Mesenchymal stem cell (in vitro differentiated cells and primary cell): ENCODE data around the gene NCAPG. TPM values are rescaled to one million over a fixed set of nuclear protein-coding genes. Genes with fewer than 3 reads are reported as not detected.

Experiments used
- DNase-seq: peaks from one replicate; pipeline ENCODE4 v3.0.0-alpha.2; 2013
- H2AFZ ChIP-seq: one replicate; pipeline ENCODE4 v1.6.1; 2013; ENCODE audit warnings: low read depth, mild to moderate bottlenecking, control low read depth, inconsistent platforms, low read length, moderate library complexity
- H2AK5ac ChIP-seq: 2 replicates; pipeline ENCODE4 v1.6.1; 2013; ENCODE audit warnings: low read length, moderate library complexity, mild to moderate bottlenecking, inconsistent platforms; ENCODE audit not compliant: severe bottlenecking
- H2BK120ac ChIP-seq: one replicate; pipeline ENCODE4 v1.6.1; 2013; ENCODE audit warnings: low read depth, mild to moderate bottlenecking, inconsistent platforms, low read length, moderate library complexity
- H2BK12ac ChIP-seq, 2 experiments: one replicate each; pipeline ENCODE4 v1.6.1; 2013; ENCODE audit warnings: inconsistent platforms in 2 of 2, low read length in 2 of 2, mild to moderate bottlenecking in 2 of 2, moderate library complexity in 2 of 2, control low read depth in 1 of 2
- H2BK15ac ChIP-seq: one replicate; pipeline ENCODE4 v1.6.1; 2013; ENCODE audit warnings: mild to moderate bottlenecking, low read depth, inconsistent platforms; ENCODE audit not compliant: poor library complexity, severe bottlenecking
- H2BK5ac ChIP-seq: 2 replicates; pipeline ENCODE4 v1.6.1; 2013; ENCODE audit warnings: low read depth, mild to moderate bottlenecking, low read length, control low read depth, inconsistent platforms; ENCODE audit not compliant: poor library complexity, severe bottlenecking
- H3K14ac ChIP-seq, 2 experiments: one replicate each; pipeline ENCODE4 v1.6.1; 2013; ENCODE audit warnings: inconsistent platforms in 2 of 2, low read length in 2 of 2, control low read depth in 1 of 2, mild to moderate bottlenecking in 1 of 2, moderate library complexity in 1 of 2
- H3K18ac ChIP-seq, 2 experiments: one replicate each; pipeline ENCODE4 v1.6.1; 2013; ENCODE audit warnings: inconsistent platforms in 2 of 2, low read length in 2 of 2, control low read depth in 1 of 2, low read depth in 1 of 2, mild to moderate bottlenecking in 1 of 2
- H3K23ac ChIP-seq, 2 experiments: one replicate each; pipeline ENCODE4 v1.6.1; 2013; ENCODE audit warnings: inconsistent platforms in 2 of 2, low read length in 2 of 2, mild to moderate bottlenecking in 2 of 2, moderate library complexity in 2 of 2, control low read depth in 1 of 2
- H3K27ac ChIP-seq: 2 replicates; pipeline ENCODE4 v1.5.1; 2013; ENCODE audit warnings: mild to moderate bottlenecking, moderate library complexity, low read length, control low read depth, inconsistent platforms; ENCODE audit not compliant: poor library complexity, severe bottlenecking
- H3K27me3 ChIP-seq, 2 experiments: 2 replicates each; pipeline versions ENCODE4 v1.6.1 to v1.7.0; 2013; ENCODE audit warnings: low read length in 2 of 2, mild to moderate bottlenecking in 2 of 2, moderate library complexity in 2 of 2, control low read depth in 1 of 2, inconsistent platforms in 1 of 2; ENCODE audit not compliant: control insufficient read depth in 1 of 2, insufficient read depth in 1 of 2
- H3K36me3 ChIP-seq, 2 experiments: 2 replicates each; pipeline versions ENCODE4 v1.6.1 to v1.7.0; 2013; ENCODE audit warnings: low read length in 2 of 2, control low read depth in 1 of 2, inconsistent platforms in 1 of 2, low read depth in 1 of 2, mild to moderate bottlenecking in 1 of 2; ENCODE audit not compliant: insufficient read depth in 2 of 2, control insufficient read depth in 1 of 2
- H3K4ac ChIP-seq, 2 experiments: one replicate each; pipeline ENCODE4 v1.6.1; 2013; ENCODE audit warnings: inconsistent platforms in 2 of 2, low read length in 2 of 2, mild to moderate bottlenecking in 2 of 2, moderate library complexity in 2 of 2, control low read depth in 1 of 2, low read depth in 1 of 2
- H3K4me1 ChIP-seq: 2 replicates; pipeline ENCODE4 v1.6.1; 2013; ENCODE audit warnings: low read depth, low read length, control low read depth; ENCODE audit not compliant: control insufficient read depth, insufficient read depth
- H3K4me2 ChIP-seq: 2 replicates; pipeline ENCODE4 v1.6.1; 2013; ENCODE audit warnings: low read length, mild to moderate bottlenecking, inconsistent platforms; ENCODE audit not compliant: poor library complexity, severe bottlenecking
- H3K4me3 ChIP-seq, 2 experiments: 2 replicates each; pipeline versions ENCODE4 v1.5.1 to v1.7.0; 2013; ENCODE audit warnings: low read length in 2 of 2, mild to moderate bottlenecking in 2 of 2, control low read depth in 1 of 2, low read depth in 1 of 2; ENCODE audit not compliant: insufficient read depth in 1 of 2
- H3K79me1 ChIP-seq: replicated peaks from 2 replicates; pipeline ENCODE4 v1.6.1; 2013; ENCODE audit warnings: mild to moderate bottlenecking, control low read depth, low read length, inconsistent platforms; ENCODE audit not compliant: poor library complexity, severe bottlenecking
- H3K9ac ChIP-seq: 2 replicates; pipeline ENCODE4 v1.7.0; 2013; ENCODE audit warnings: mild to moderate bottlenecking, low read length, moderate library complexity
- H3K9me3 ChIP-seq: 2 replicates; pipeline ENCODE4 v1.7.0; 2013; ENCODE audit warnings: mild to moderate bottlenecking, low read length; ENCODE audit not compliant: control insufficient read depth
- H4K8ac ChIP-seq: one replicate; pipeline ENCODE4 v1.6.1; 2013; ENCODE audit warnings: inconsistent platforms, mild to moderate bottlenecking, low read length, moderate library complexity
- H4K91ac ChIP-seq: one replicate; pipeline ENCODE4 v1.6.1; 2013; ENCODE audit warnings: mild to moderate bottlenecking, low read length, inconsistent platforms
- WGBS: methylation state at CpG from one replicate; pipeline ENCODE4 v1.1.7; 2013; ENCODE audit warnings: mixed read lengths; 5-methylcytosine and 5-hydroxymethylcytosine counted together
- polyA plus RNA-seq, 2 experiments: library from polyadenylated mRNA; stranded (reverse); fragments of 200-250 nt; gene quantifications; one replicate each; pipeline ENCODE4 v1.2.3, GENCODE V29; 2013

Gene NCAPG, protein sequence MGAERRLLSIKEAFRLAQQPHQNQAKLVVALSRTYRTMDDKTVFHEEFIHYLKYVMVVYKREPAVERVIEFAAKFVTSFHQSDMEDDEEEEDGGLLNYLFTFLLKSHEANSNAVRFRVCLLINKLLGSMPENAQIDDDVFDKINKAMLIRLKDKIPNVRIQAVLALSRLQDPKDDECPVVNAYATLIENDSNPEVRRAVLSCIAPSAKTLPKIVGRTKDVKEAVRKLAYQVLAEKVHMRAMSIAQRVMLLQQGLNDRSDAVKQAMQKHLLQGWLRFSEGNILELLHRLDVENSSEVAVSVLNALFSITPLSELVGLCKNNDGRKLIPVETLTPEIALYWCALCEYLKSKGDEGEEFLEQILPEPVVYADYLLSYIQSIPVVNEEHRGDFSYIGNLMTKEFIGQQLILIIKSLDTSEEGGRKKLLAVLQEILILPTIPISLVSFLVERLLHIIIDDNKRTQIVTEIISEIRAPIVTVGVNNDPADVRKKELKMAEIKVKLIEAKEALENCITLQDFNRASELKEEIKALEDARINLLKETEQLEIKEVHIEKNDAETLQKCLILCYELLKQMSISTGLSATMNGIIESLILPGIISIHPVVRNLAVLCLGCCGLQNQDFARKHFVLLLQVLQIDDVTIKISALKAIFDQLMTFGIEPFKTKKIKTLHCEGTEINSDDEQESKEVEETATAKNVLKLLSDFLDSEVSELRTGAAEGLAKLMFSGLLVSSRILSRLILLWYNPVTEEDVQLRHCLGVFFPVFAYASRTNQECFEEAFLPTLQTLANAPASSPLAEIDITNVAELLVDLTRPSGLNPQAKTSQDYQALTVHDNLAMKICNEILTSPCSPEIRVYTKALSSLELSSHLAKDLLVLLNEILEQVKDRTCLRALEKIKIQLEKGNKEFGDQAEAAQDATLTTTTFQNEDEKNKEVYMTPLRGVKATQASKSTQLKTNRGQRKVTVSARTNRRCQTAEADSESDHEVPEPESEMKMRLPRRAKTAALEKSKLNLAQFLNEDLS
- polyA plus RNA-seq (2013, experiment 1 of 2): 4.4 TPM
- 4.3 TPM for polyA plus RNA-seq (2013, experiment 2 of 2)

DNA sequence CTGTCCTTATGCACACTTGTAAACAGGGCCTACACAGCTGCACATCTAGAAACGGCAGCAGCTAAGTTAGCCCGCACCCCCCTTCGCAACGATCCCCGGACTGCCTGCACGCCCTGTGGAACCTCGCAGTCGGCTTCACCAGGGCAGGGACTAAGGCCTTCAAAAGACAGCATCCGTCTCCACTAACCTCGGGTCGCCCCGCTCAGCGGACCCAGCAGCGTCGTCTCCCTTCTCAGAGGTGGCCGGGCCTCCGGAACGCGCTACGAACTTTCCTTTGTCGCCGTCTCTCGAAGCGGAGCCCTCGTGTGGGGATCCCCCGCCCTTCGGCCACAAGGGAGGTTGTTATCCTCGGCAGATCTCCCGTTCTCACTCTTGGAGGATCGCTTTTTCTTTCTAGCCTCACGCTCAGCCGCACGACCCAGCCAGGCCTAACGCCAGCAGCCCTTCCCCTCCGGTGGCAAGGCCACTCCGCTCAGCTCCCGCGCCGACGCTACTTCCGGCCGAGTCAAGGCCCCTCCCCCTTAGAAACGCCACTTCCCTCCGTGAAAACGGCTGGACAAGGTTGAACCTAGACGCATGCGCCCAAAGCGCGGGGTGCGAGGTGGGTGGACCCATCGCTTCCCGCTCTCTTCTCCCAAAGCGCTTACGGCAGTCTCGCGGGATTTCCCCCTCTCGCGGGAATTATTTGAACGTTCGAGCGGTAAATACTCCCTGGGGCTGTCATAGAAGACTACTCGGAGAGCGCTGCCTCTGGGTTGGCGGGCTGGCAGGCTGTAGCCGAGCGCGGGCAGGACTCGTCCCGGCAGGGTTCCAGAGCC, at the start of gene NCAPG, which contains the start of gene DCAF16:
NCAPG (plus strand) TSS at position 720 of the 818 bp plus-strand sequence. CDS start 99 bp downstream, outside the sequence.
DCAF16 (minus strand) TSS at position 498 of the 818 bp plus-strand sequence. CDS start 6,616 bp downstream, outside the sequence.
- Histone ChIP-seq H3K4me2 (peak within 1 kb of the TSS; percentile 78), H4K8ac (peak within 1 kb of the TSS; percentile 66), H2BK12ac (no peak within 1 kb of the TSS), H3K27me3 (no peaks in the 10 kb centered on the region), H2AK5ac (no peak within 1 kb of the TSS), H2BK15ac (peak within 1 kb of the TSS; percentile 55), H2BK120ac (no peak within 1 kb of the TSS), H4K91ac (no peak within 1 kb of the TSS), H3K4me3 (peak within 1 kb of the TSS; percentile 88 to 98), H3K79me1 (no peaks in the 10 kb centered on the region), H3K18ac (peak within 1 kb of the TSS; percentile 84 to 89), H2AFZ (peak within 1 kb of the TSS; percentile 83), H2BK5ac (peak within 1 kb of the TSS; percentile 57), H3K4ac (peak within 1 kb of the TSS in 1 of 2 experiments; percentile 76), H3K23ac (peak within 1 kb of the TSS in 1 of 2 experiments; percentile 23), H3K14ac (peak within 1 kb of the TSS in 1 of 2 experiments; percentile 82), H3K9me3 (no peaks in the 10 kb centered on the region), H3K36me3 (peaks cover 0 to 4% of the 10 kb centered on the region in 2 experiments), H3K4me1 (no peaks in the 10 kb centered on the region), H3K9ac (peak within 1 kb of the TSS; percentile 98), H3K27ac (peak within 1 kb of the TSS; percentile 91)
- peak; percentile 99 for DNase-seq
- under 1% methylated on average over 69 of the region's 69 CpGs for WGBS

DNA sequence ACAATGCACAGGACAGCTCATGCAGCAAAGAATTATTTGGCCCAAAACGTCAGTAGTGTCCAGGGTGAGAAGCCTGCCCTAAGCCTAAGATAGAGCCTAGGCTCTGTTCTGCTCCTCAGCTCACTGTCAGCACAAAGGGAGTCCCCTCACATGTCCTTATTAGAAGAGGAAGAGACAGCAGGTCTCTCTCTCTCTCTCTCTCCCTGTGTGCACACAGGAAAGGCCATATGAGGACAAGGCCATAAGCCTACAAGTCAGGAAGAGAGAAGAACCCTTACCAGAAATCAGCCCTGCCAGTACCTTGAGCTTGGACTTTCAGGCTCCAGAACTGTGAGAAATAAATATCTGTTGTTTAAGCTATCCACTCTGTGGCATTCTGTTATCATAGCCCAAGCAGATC, 49.7 kb upstream of the NCAPG start:
- no peak overlapping the region for H2BK120ac ChIP-seq
- WGBS: 38% methylated on average over 1 of the region's 1 CpG
- H3K4ac ChIP-seq: no peak overlapping the region

DNA sequence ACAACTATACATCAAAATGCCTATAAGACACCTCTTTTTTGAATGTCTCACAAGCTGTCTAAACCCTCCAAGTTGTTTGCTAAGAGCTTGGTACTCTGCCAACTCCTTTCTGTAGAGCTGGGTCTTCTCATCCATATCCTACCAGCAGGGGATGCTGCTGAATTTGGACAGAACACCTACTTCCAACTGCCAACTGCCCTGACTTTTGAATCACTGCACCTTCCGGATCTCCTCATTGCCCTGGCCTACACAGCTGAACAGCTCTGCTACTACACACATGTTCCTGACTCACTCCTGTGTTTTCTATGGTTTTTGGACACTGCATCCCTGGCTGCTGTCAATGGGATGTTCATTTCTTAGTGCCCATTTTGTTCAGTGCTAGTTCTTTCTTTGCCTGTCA, 48.1 kb upstream of the NCAPG start:
- H2BK12ac ChIP-seq: no peak overlapping the region
- no peak overlapping the region for H4K8ac ChIP-seq
- peak; percentile 5 for DNase-seq
- H3K4ac ChIP-seq: no peak overlapping the region
- H3K4me3 ChIP-seq: no peak overlapping the region
- no peak overlapping the region for H2AFZ ChIP-seq
- peaks cover 0 to 10% of the 10 kb centered on the region in 2 experiments for H3K27me3 ChIP-seq
- no peak overlapping the region for H3K27ac ChIP-seq
- H2BK5ac ChIP-seq: no peak overlapping the region
- no peak overlapping the region for H2BK120ac ChIP-seq
- H2BK15ac ChIP-seq: no peak overlapping the region
- 40% methylated on average over 1 of the region's 1 CpG for WGBS
- no peak overlapping the region for H4K91ac ChIP-seq
- H3K4me1 ChIP-seq: no peaks in the 10 kb centered on the region
- no peak overlapping the region for H3K9ac ChIP-seq
- H3K4me2 ChIP-seq: no peak overlapping the region
- no peaks in the 10 kb centered on the region for H3K79me1 ChIP-seq
- H3K18ac ChIP-seq: no peak overlapping the region
- H3K9me3 ChIP-seq: no peaks in the 10 kb centered on the region
- no peak overlapping the region for H3K23ac ChIP-seq
- H3K36me3 ChIP-seq: no peaks in the 10 kb centered on the region
- no peak overlapping the region for H3K14ac ChIP-seq
- no peak overlapping the region for H2AK5ac ChIP-seq

More for the DNA sequence above, 49.7 kb upstream of the NCAPG start:
- H3K18ac ChIP-seq: no peak overlapping the region
- no peak overlapping the region for H2AK5ac ChIP-seq
- no peaks in the 10 kb centered on the region for H3K9me3 ChIP-seq
- H3K9ac ChIP-seq: no peak overlapping the region
- no peaks in the 10 kb centered on the region for H3K36me3 ChIP-seq
- no peak overlapping the region for H3K14ac ChIP-seq
- H3K4me1 ChIP-seq: no peaks in the 10 kb centered on the region
- H3K4me3 ChIP-seq: no peak overlapping the region
- no peak overlapping the region for H3K4me2 ChIP-seq
- no peaks in the 10 kb centered on the region for H3K79me1 ChIP-seq
- H4K91ac ChIP-seq: no peak overlapping the region
- no peak overlapping the region for H2BK15ac ChIP-seq
- H3K23ac ChIP-seq: no peak overlapping the region
- H3K27ac ChIP-seq: no peak overlapping the region
- no peak for DNase-seq
- no peak overlapping the region for H2BK5ac ChIP-seq
- no peak overlapping the region for H4K8ac ChIP-seq
- H2BK12ac ChIP-seq: no peak overlapping the region
- H3K27me3 ChIP-seq: peaks cover 0 to 20% of the 10 kb centered on the region in 2 experiments
- H2AFZ ChIP-seq: no peak overlapping the region
